Loucy (cell line): Measurements from ENCODE around the gene INTS1.

ENCODE experiments used
- CTCF ChIP-seq: fragments of 200-600 bp; sonication (generic); conservative IDR thresholded peaks from 2 replicates; pipeline ENCODE4 v1.5.1; 2014; ENCODE audit warnings: mild to moderate bottlenecking, antibody characterized with exemption, low read length
- EZH2phosphoT487 ChIP-seq: fragments of 200-600 bp; IDR thresholded peaks from 2 replicates; pipeline ENCODE4 v1.6.1; 2018; ENCODE audit warnings: antibody characterized with exemption, mild to moderate bottlenecking, moderate library complexity, borderline replicate concordance

GRCh38 chr7:1423264-1423811, 80.9 kb downstream of the INTS1 start:
- TF ChIP-seq CTCF: no peak
- no peak for TF ChIP-seq EZH2phosphoT487
